HCT116 (cell line): ENCODE data around the gene CDH22. TPM values are rescaled to one million over a fixed set of nuclear protein-coding genes. Genes with fewer than 3 reads are reported as not detected.

Source experiments
- ATAC-seq: fragments of 200-7000 bp; cut with Tn5 transposase; 2 replicates; pipeline ENCODE4 v1.9.1; 2020; ENCODE audit warnings: mild to moderate bottlenecking, moderate library complexity
- BruUV-seq: library from RNA; stranded (reverse); fragments of 400-500 nt; replicated peaks from 2 replicates; lab custom pipeline; 2021; lab: Mats Ljungman, UMichigan
- CTCF ChIA-PET: fragments of 300-600 bp; sonication (Branson Sonifier 250); formaldehyde crosslinking; loops from one replicate; lab custom pipeline; 2021; ENCODE audit warnings: antibody characterized with exemption; lab: Charles Lee
- POLR2A ChIA-PET: fragments of 300-600, 350-600 bp; sonication (Branson Sonifier 250); formaldehyde crosslinking; loops from one replicate; lab custom pipeline; 2021; ENCODE audit warnings: antibody characterized with exemption; lab: Charles Lee
- RAD21 ChIA-PET, 2 experiments: fragments of 300-600 bp; sonication (Branson Sonifier 250); formaldehyde crosslinking; loops; one replicate each; lab custom pipeline; 2023; ENCODE audit warnings: low total read pairs in 2 of 2; ENCODE audit not compliant: uncharacterized antibody in 2 of 2, unreplicated experiment in 2 of 2, low non-redundant PET in 1 of 2; lab: Charles Lee
- DNase-seq: peaks from one replicate; pipeline ENCODE4 v3.0.0-alpha.2; 2010; ENCODE audit warnings: low read depth, low spot score
- H2AFZ ChIP-seq: fragments of 200-600 bp; shearing (Covaris generic), sonication (generic); 2 replicates; pipeline ENCODE4 v1.6.1; 2017; ENCODE audit warnings: low read depth, mixed run types, mixed read lengths, antibody characterized with exemption, low read length; ENCODE audit not compliant: poor library complexity, severe bottlenecking
- H3K27ac ChIP-seq: 2 replicates; pipeline ENCODE4 v1.5.1; 2012; ENCODE audit warnings: low read depth, low read length
- H3K27me3 ChIP-seq: fragments of 200-600 bp; sonication (generic); 2 replicates; pipeline ENCODE4 v1.6.1; 2016; ENCODE audit warnings: mixed run types, low read length, mixed read lengths; ENCODE audit not compliant: insufficient read depth
- H3K36me3 ChIP-seq, 2 experiments: fragments of 200-500 bp in 1 of 2; fragments of 200-600 bp in 1 of 2; sonication (Bioruptor generic) in 1 of 2; sonication (generic) in 1 of 2; 2 replicates each; pipeline versions ENCODE4 v1.5.1 to v1.6.1; 2014 to 2016; ENCODE audit warnings: low read length in 2 of 2, inconsistent platforms in 1 of 2, mixed read lengths in 1 of 2, mixed run types in 1 of 2; ENCODE audit not compliant: insufficient read depth in 2 of 2, control insufficient read depth in 1 of 2
- H3K4me1 ChIP-seq, 2 experiments: fragments of 200-600 bp in 1 of 2; sonication (generic) in 1 of 2; 2 replicates each; pipeline versions ENCODE4 v1.5.1 to v1.6.1; 2012 to 2017; ENCODE audit warnings: low read length in 2 of 2, inconsistent platforms in 1 of 2, mild to moderate bottlenecking in 1 of 2, mixed read lengths in 1 of 2, mixed run types in 1 of 2, moderate library complexity in 1 of 2; ENCODE audit not compliant: insufficient read depth in 2 of 2, control insufficient read depth in 1 of 2
- H3K4me2 ChIP-seq: fragments of 200-600 bp; sonication (generic); 2 replicates; pipeline ENCODE4 v1.6.1; 2017; ENCODE audit warnings: mixed run types, low read length, mixed read lengths
- H3K4me3 ChIP-seq, 2 experiments: fragments of 200-600 bp in 1 of 2; sonication (generic) in 1 of 2; replicated peaks in 1 of 2; 2 replicates each; pipeline ENCODE4 v1.5.1; 2011 to 2016; ENCODE audit warnings: low read length in 2 of 2, control low read depth in 1 of 2, low read depth in 1 of 2, mild to moderate bottlenecking in 1 of 2, mixed read lengths in 1 of 2, mixed run types in 1 of 2
- H3K79me2 ChIP-seq: fragments of 200-600 bp; sonication (generic); 2 replicates; pipeline ENCODE4 v1.6.1; 2017; ENCODE audit warnings: mild to moderate bottlenecking, mixed run types, low read length, moderate library complexity, mixed read lengths; ENCODE audit not compliant: insufficient read depth
- H3K9ac ChIP-seq: fragments of 200-600 bp; sonication (generic); 2 replicates; pipeline ENCODE4 v1.6.1; 2016; ENCODE audit warnings: low read length, mixed read lengths
- H3K9me2 ChIP-seq: fragments of 200-600 bp; sonication (generic), shearing (Covaris generic); 2 replicates; pipeline ENCODE4 v1.6.1; 2017; ENCODE audit warnings: mixed run types, mild to moderate bottlenecking, moderate library complexity; ENCODE audit not compliant: insufficient read depth
- H3K9me3 ChIP-seq, 2 experiments: fragments of 200-500 bp in 1 of 2; fragments of 200-600 bp in 1 of 2; sonication (Bioruptor generic) in 1 of 2; sonication (generic) in 1 of 2; 2 replicates each; pipeline ENCODE4 v1.6.1; 2014 to 2017; ENCODE audit warnings: low read length in 2 of 2, mixed read lengths in 2 of 2, inconsistent platforms in 1 of 2, low read depth in 1 of 2, mild to moderate bottlenecking in 1 of 2, mixed run types in 1 of 2, moderate library complexity in 1 of 2; ENCODE audit not compliant: control insufficient read depth in 1 of 2, insufficient read depth in 1 of 2
- H4K20me1 ChIP-seq: fragments of 200-600 bp; sonication (generic), shearing (Covaris generic); 2 replicates; pipeline ENCODE4 v1.6.1; 2017; ENCODE audit warnings: mixed run types, mild to moderate bottlenecking, moderate library complexity; ENCODE audit not compliant: insufficient read depth
- CBX3 ChIP-seq: IDR thresholded peaks from 2 replicates; pipeline ENCODE4 v1.6.1; 2012; ENCODE audit warnings: low read depth
- CEBPB ChIP-seq: IDR thresholded peaks from 2 replicates; pipeline ENCODE4 v1.6.1; 2012; ENCODE audit warnings: low read depth
- EZH2 ChIP-seq: fragments of 200-600 bp; sonication (generic); IDR thresholded peaks from 2 replicates; pipeline ENCODE4 v1.6.1; 2017; ENCODE audit warnings: antibody characterized with exemption, mixed run types
- EZH2phosphoT487 ChIP-seq: fragments of 200-600 bp; IDR thresholded peaks from 2 replicates; pipeline ENCODE4 v1.6.1; 2018; ENCODE audit warnings: antibody characterized with exemption, borderline replicate concordance
- FOSL1 ChIP-seq: IDR thresholded peaks from 2 replicates; pipeline ENCODE4 v1.6.1; 2012; ENCODE audit warnings: low read depth
- MAX ChIP-seq: IDR thresholded peaks from 2 replicates; pipeline ENCODE4 v1.6.1; 2012
- POLR2A ChIP-seq: IDR thresholded peaks from 2 replicates; pipeline ENCODE4 v1.7.0; 2011; ENCODE audit warnings: borderline replicate concordance; ENCODE audit not compliant: insufficient read depth, insufficient read length; ENCODE audit errors: extremely low read depth
- RAD21 ChIP-seq: IDR thresholded peaks from 2 replicates; pipeline ENCODE4 v1.6.1; 2012; ENCODE audit warnings: low read depth, mild to moderate bottlenecking
- SP1 ChIP-seq: IDR thresholded peaks from 2 replicates; pipeline ENCODE4 v1.6.1; 2012; ENCODE audit warnings: low read depth
- SRF ChIP-seq: IDR thresholded peaks from 2 replicates; pipeline ENCODE4 v1.6.1; 2012; ENCODE audit warnings: low read depth
- TCF7L2 ChIP-seq: IDR thresholded peaks from 2 replicates; pipeline ENCODE4 v1.7.0; 2011; ENCODE audit warnings: borderline replicate concordance, inconsistent platforms; ENCODE audit not compliant: insufficient read depth, insufficient read length; ENCODE audit errors: extremely low read depth
- YY1 ChIP-seq: IDR thresholded peaks from 2 replicates; pipeline ENCODE4 v1.6.1; 2011; ENCODE audit warnings: low read length, low read depth, moderate library complexity, mild to moderate bottlenecking; ENCODE audit not compliant: insufficient replicate concordance; ENCODE audit errors: extremely low read depth
- ZFX ChIP-seq: fragments of 450-650 bp; IDR thresholded peaks from 2 replicates; pipeline ENCODE4 v1.6.1; 2017
- intact Hi-C: fragments of 100-400 bp; cut with micrococcal nuclease; formaldehyde crosslinking; loops from 2 replicates; pipeline ENCODE4 v1.10.0; 2022
- total RNA-seq: library from RNA; stranded (reverse); gene quantifications from one replicate; pipeline ENCODE4 v1.2.1, GENCODE V29; 2021; ENCODE audit not compliant: unreplicated experiment
- TF ChIP-seq, protein P1 (sequence below), 3 experiments: fragments of 200-600 bp in 1 of 3; sonication (generic) in 1 of 3; IDR thresholded peaks in 2 of 3; conservative IDR thresholded peaks in 1 of 3; 2 replicates each; pipeline ENCODE4 v1.5.1; 2012 to 2017; ENCODE audit warnings: low read depth in 2 of 3, low read length in 2 of 3, antibody characterized with exemption in 1 of 3, borderline replicate concordance in 1 of 3, control low read depth in 1 of 3, mild to moderate bottlenecking in 1 of 3, mixed read lengths in 1 of 3, mixed run types in 1 of 3, moderate library complexity in 1 of 3; ENCODE audit not compliant: insufficient read depth in 1 of 3

CDH22 gene
- total RNA-seq, 1 experiment from 2014 or later: 1.8 TPM

DNA sequence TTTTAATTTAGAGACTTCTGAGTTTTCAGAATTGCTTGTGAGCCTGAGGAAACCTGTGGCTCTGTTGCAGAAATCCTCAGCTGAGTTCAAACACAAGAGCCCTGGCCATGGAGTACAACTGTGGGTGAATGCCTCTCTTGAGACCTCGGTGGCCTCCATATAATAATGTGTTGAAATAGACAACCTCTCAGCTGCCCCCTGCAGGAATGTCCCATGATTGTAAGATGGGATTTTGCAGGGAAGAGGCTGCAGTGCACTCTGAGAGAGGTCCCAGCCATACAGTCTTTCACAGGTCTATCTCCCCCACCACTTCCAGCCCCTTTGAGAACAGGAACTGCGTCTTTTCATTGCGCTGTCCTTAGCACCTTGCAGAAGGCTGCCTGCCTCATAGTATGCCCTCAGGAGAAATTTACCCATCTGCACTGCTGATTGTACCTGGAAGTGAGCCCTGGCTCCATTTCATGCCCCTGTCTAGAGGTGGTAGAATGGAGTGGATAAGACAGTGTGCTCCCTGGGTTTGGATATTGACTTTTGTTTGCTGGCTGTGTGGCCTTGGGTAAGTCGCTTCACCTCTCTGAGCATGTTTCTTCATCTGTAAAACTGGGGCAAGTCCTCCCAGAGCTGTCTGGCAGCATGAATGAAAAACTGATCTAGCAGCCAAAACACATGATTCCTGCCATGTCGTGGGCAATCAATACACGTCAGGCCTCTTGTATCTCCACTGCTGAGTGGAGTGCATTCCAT lies 16.8 kb upstream of the CDH22 start:
- no peaks in the 10 kb centered on the region for H3K9me2 ChIP-seq
- intact Hi-C loops: loop anchor here (1.0 to 10.0 kb wide), 2 partner anchors 193 to 300 kb away; partner anchors contain the start of gene SLC12A5
- H3K79me2 ChIP-seq: no peaks in the 10 kb centered on the region
- no peak overlapping the region for H3K4me2 ChIP-seq
- BruUV-seq: no TSS peak
- peak; percentile 97 for ATAC-seq
- CTCF ChIA-PET: interaction anchor here (1.4 kb wide), 1 partner anchor 18 kb away, joined by 4 read pairs; no protein-coding TSS in a partner anchor
- H3K27me3 ChIP-seq: no peaks in the 10 kb centered on the region; the same call in 1 of the 2 replicates
- DNase-seq: no peak
- TF ChIP-seq SRF (no peak), RAD21 (peak; percentile 56), YY1 (no peak)
- TF ChIP-seq, protein P1, sequence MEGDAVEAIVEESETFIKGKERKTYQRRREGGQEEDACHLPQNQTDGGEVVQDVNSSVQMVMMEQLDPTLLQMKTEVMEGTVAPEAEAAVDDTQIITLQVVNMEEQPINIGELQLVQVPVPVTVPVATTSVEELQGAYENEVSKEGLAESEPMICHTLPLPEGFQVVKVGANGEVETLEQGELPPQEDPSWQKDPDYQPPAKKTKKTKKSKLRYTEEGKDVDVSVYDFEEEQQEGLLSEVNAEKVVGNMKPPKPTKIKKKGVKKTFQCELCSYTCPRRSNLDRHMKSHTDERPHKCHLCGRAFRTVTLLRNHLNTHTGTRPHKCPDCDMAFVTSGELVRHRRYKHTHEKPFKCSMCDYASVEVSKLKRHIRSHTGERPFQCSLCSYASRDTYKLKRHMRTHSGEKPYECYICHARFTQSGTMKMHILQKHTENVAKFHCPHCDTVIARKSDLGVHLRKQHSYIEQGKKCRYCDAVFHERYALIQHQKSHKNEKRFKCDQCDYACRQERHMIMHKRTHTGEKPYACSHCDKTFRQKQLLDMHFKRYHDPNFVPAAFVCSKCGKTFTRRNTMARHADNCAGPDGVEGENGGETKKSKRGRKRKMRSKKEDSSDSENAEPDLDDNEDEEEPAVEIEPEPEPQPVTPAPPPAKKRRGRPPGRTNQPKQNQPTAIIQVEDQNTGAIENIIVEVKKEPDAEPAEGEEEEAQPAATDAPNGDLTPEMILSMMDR (IDR thresholded peaks at IDR 0.05 in 2 of 3, conservative IDR thresholded peaks at IDR 0.05 in 1 of 3; ENCODE audit: borderline replicate concordance in 1 of 3, insufficient read depth in 1 of 3, low read depth in 2 of 3, low read length in 2 of 3): peak; percentile 43 to 58 (median 56); a peak in 5 of 6 replicates
- H3K9me3 ChIP-seq: no peaks in the 10 kb centered on the region
- no peak overlapping the region for H3K27ac ChIP-seq
- H3K4me3 ChIP-seq: no peak overlapping the region
- no peaks in the 10 kb centered on the region for H4K20me1 ChIP-seq
- POLR2A ChIA-PET: no interaction called here
- no peaks in the 10 kb centered on the region for H3K36me3 ChIP-seq
- no peak overlapping the region for H3K9ac ChIP-seq
- RAD21 ChIA-PET: no interaction called here
- no peak overlapping the region for H2AFZ ChIP-seq
- no peaks in the 10 kb centered on the region for H3K4me1 ChIP-seq

DNA sequence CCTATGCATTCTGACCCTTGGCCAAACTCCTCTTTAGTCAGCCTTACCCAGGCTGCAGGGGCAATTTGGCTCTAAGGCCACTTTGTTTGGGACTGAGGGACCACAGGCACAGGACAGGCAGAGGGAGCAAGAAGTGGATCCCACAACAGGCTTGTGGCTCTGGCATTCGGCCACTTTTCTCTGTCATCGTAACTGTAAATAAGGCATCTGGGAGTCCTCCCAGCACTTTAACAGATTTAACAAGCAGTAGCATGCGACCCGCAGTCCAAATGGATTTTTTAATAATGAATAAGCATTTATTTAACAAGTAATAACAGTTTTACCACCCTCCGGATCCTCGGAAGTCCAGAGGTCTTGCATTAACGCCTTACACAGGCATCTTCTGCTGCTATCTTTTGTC lies 16.1 kb upstream of the CDH22 start:
- ATAC-seq (no peak), DNase-seq (no peak)
- BruUV-seq: no TSS peak
- intact Hi-C loops: loop anchor here (10.0 kb wide), 1 partner anchor 300 kb away; the partner anchor contains the start of gene SLC12A5
- Histone ChIP-seq H3K4me3 (no peak overlapping the region), H3K9me3 (no peaks in the 10 kb centered on the region), H3K9me2 (no peaks in the 10 kb centered on the region), H3K9ac (no peak overlapping the region), H3K27me3 (no peaks in the 10 kb centered on the region; the same call in 1 of the 2 replicates), H3K36me3 (no peaks in the 10 kb centered on the region), H3K4me1 (no peaks in the 10 kb centered on the region), H2AFZ (no peak overlapping the region), H3K79me2 (no peaks in the 10 kb centered on the region), H4K20me1 (no peaks in the 10 kb centered on the region), H3K27ac (no peak overlapping the region), H3K4me2 (no peak overlapping the region)
- ChIA-PET POLR2A (no interaction called here), CTCF (interaction anchor here (1.4 kb wide), 1 partner anchor 18 kb away, joined by 4 read pairs; no protein-coding TSS in a partner anchor), RAD21 (no interaction called here)
- TF ChIP-seq SP1 (no peak), POLR2A (no peak), TCF7L2 (no peak), YY1 (no peak), EZH2phosphoT487 (no peak), CEBPB (no peak), FOSL1 (no peak), CBX3 (no peak), MAX (no peak), EZH2 (no peak), RAD21 (no peak), ZFX (no peak)
